WI38 (cell line): Measurements from ENCODE around the gene SIPA1L3.

Experiments
- H3K4me3 ChIP-seq: 2 replicates; pipeline ENCODE4 v1.5.1; 2011; ENCODE audit warnings: low read depth, mild to moderate bottlenecking, control low read depth, low read length
- CTCF ChIP-seq: IDR thresholded peaks from 2 replicates; pipeline ENCODE4 v1.5.1; 2012; ENCODE audit warnings: low read depth, mild to moderate bottlenecking, control low read depth, low read length

Gene SIPA1L3

GRCh38 chr19:38012290-38012689, 105.3 kb downstream of the SIPA1L3 start:
- TF ChIP-seq CTCF = no peak
- no peak overlapping the region for H3K4me3 ChIP-seq

- TF ChIP-seq CTCF = no peak
- H3K4me3 ChIP-seq = no peak overlapping the region
Observed at GRCh38 chr19:38012944-38013343, 105.9 kb downstream of the SIPA1L3 start.

- H3K4me3 ChIP-seq = no peak overlapping the region
- TF ChIP-seq CTCF = no peak
Observed at GRCh38 chr19:38013913-38014580, 107.0 kb downstream of the SIPA1L3 start.

GRCh38 chr19:38015216-38015615, 108.2 kb downstream of the SIPA1L3 start:
- no peak for TF ChIP-seq CTCF
- no peak overlapping the region for H3K4me3 ChIP-seq

- no peak for TF ChIP-seq CTCF
Observed at GRCh38 chr19:38015761-38016160, 108.8 kb downstream of the SIPA1L3 start.

GRCh38 chr19:38017401-38018151, 110.6 kb downstream of the SIPA1L3 start:
- no peak overlapping the region for H3K4me3 ChIP-seq
- TF ChIP-seq CTCF = no peak

More at GRCh38 chr19:38015761-38016160, 108.8 kb downstream of the SIPA1L3 start:
- no peak overlapping the region for H3K4me3 ChIP-seq

- TF ChIP-seq CTCF = no peak
- H3K4me3 ChIP-seq = no peak overlapping the region
Observed at GRCh38 chr19:38018694-38019395, 111.8 kb downstream of the SIPA1L3 start.
